Keratinocyte (primary cell): ENCODE results near the gene DAZL. TPM values are rescaled to one million over a fixed set of nuclear protein-coding genes. Genes with fewer than 3 reads are reported as not detected.

Experiments used
- DNase-seq: peaks from one replicate; pipeline ENCODE4 v3.0.0-alpha.2; 2011; ENCODE audit warnings: low read depth, missing footprints, low spot score
- FAIRE-seq: peaks from 2 replicates; lab custom pipeline; 2011; peaks lifted over from hg19 to GRCh38; lab: Jason Lieb, UNC
- H2AFZ ChIP-seq: 2 replicates; pipeline ENCODE4 v1.6.0; 2012; ENCODE audit warnings: low read length, control low read depth, inconsistent platforms; ENCODE audit not compliant: control insufficient read depth
- H3K27ac ChIP-seq: 2 replicates; pipeline ENCODE4 v1.5.1; 2011; ENCODE audit warnings: low read length; ENCODE audit not compliant: control insufficient read depth, insufficient read depth
- H3K27me3 ChIP-seq: 3 replicates; pipeline ENCODE4 v1.6.0; 2011; ENCODE audit warnings: low read length; ENCODE audit not compliant: control insufficient read depth, insufficient read depth; ENCODE audit errors: extremely low read depth
- H3K36me3 ChIP-seq, 2 experiments: 2 replicates in 1 of 2; 3 replicates in 1 of 2; pipeline ENCODE4 v1.5.1; 2011; ENCODE audit warnings: low read length in 2 of 2, mild to moderate bottlenecking in 1 of 2; ENCODE audit not compliant: control insufficient read depth in 2 of 2, insufficient read depth in 2 of 2; ENCODE audit errors: extremely low read depth in 1 of 2
- H3K4me1 ChIP-seq: 3 replicates; pipeline ENCODE4 v1.5.1; 2011; ENCODE audit warnings: low read length; ENCODE audit not compliant: control insufficient read depth, insufficient read depth; ENCODE audit errors: extremely low read depth
- H3K4me2 ChIP-seq: 3 replicates; pipeline ENCODE4 v1.6.0; 2011; ENCODE audit warnings: low read depth, low read length; ENCODE audit not compliant: control insufficient read depth, insufficient read depth; ENCODE audit errors: extremely low read depth
- H3K4me3 ChIP-seq, 3 experiments: fragments of 200-600 bp in 1 of 3; sonication (generic) in 1 of 3; 2 replicates in 2 of 3; 3 replicates in 1 of 3; pipeline ENCODE4 v1.5.1; 2011 to 2016; ENCODE audit warnings: low read length in 3 of 3, mild to moderate bottlenecking in 3 of 3, control low read depth in 2 of 3, inconsistent platforms in 1 of 3, low read depth in 1 of 3, mixed read lengths in 1 of 3, mixed run types in 1 of 3, moderate library complexity in 1 of 3; ENCODE audit not compliant: control insufficient read depth in 2 of 3, insufficient read depth in 2 of 3; ENCODE audit errors: extremely low read depth in 1 of 3
- H3K79me2 ChIP-seq: 2 replicates; pipeline ENCODE4 v1.6.0; 2012; ENCODE audit warnings: low read length; ENCODE audit not compliant: control insufficient read depth, insufficient read depth
- H3K9ac ChIP-seq: 3 replicates; pipeline ENCODE4 v1.6.0; 2011; ENCODE audit warnings: low read length; ENCODE audit not compliant: control insufficient read depth, insufficient read depth; ENCODE audit errors: extremely low read depth
- H3K9me1 ChIP-seq: 3 replicates; pipeline ENCODE4 v1.6.0; 2011; ENCODE audit warnings: low read length; ENCODE audit not compliant: control insufficient read depth, insufficient read depth; ENCODE audit errors: extremely low read depth
- H3K9me3 ChIP-seq: 2 replicates; pipeline ENCODE4 v1.5.1; 2012; ENCODE audit warnings: low read depth, low read length; ENCODE audit not compliant: control insufficient read depth
- H4K20me1 ChIP-seq: 3 replicates; pipeline ENCODE4 v1.6.0; 2011; ENCODE audit warnings: low read length; ENCODE audit not compliant: control insufficient read depth, insufficient read depth; ENCODE audit errors: extremely low read depth
- EZH2 ChIP-seq: IDR thresholded peaks from one replicate; pipeline ENCODE4 v1.6.1; 2012; ENCODE audit warnings: inconsistent platforms, mild to moderate bottlenecking, low read length, moderate library complexity
- dilution Hi-C: fragments of 300-500 bp; cut with MboI; formaldehyde crosslinking; loops from one replicate; pipeline ENCODE4 v1.7.0; 2020; ENCODE audit warnings: low sequenced_read_pairs; ENCODE audit not compliant: extremely low pct_ligation_motif_present
- polyA plus RNA-seq, 5 experiments: library from polyadenylated mRNA; depleted of rRNA in 3 of 5; stranded (reverse) in 3 of 5; stranded (forward) in 1 of 5; unstranded in 1 of 5; fragments of >200 nt; gene quantifications; 1 replicate in 1 of 5; 2 replicates in 3 of 5; 3 replicates in 1 of 5; pipeline versions ENCODE4 v1.2.1 to v1.2.3, GENCODE V29; 2011 to 2012; ENCODE audit warnings: missing spikeins in 2 of 5, low read depth in 1 of 5, low replicate concordance in 1 of 5
- TF ChIP-seq, protein P1 (sequence below), 3 experiments: IDR thresholded peaks in 1 of 3; conservative IDR thresholded peaks in 1 of 3; optimal IDR thresholded peaks in 1 of 3; 2 replicates in 2 of 3; 3 replicates in 1 of 3; pipeline versions ENCODE3 to v1.5.1; 2011; ENCODE audit warnings: low read length in 3 of 3, mild to moderate bottlenecking in 3 of 3, moderate library complexity in 2 of 3, control low read depth in 1 of 3, inconsistent platforms in 1 of 3; ENCODE audit not compliant: insufficient read depth in 2 of 3; ENCODE audit errors: extremely low read depth in 1 of 3

DAZL gene
- polyA plus RNA-seq, 1 donor (not counting 4 experiments of a cell fraction or from before 2014, with no cell fraction given) = not detected

DNA sequence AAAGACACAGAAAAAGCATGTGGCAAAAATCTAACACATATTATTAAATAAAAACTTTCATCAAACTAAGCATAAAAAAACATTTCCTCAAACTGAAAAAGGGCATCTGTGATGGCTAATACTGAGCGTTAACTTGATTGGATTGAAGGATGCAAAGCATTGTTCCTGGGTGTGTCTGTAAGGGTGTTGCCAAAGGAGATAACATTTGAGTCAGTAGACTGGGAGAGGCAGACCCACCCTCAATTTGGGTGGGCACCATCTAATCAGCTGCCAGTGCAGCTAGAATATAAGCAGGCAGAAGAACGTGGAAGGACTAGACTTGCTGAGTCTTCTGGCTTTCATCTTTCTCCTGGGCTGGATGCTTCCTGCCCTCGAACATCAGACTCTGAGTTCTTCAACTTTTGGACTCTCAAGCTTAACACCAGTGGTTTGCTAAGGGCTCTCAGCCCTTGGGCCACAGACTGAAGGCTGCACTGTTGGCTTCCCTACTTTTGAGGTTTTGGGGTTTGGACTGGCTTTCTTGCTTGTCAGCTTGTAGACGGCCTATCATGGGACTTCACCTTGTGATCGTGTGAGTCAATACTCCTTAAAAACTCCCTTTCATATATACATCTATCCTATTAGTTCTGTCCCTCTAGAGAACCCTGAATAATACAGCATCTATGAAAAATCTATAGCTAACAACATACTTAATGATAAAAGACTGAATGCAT lies 45.4 kb downstream of the DAZL start:
- no peak overlapping the region for H3K4me2 ChIP-seq
- no peaks in the 10 kb centered on the region for H3K36me3 ChIP-seq
- no peaks in the 10 kb centered on the region for H3K9me1 ChIP-seq
- no peaks in the 10 kb centered on the region for H3K79me2 ChIP-seq
- peaks cover 3% of the 10 kb centered on the region for H3K9me3 ChIP-seq
- H3K27me3 ChIP-seq = peaks cover 6% of the 10 kb centered on the region
- FAIRE-seq = no peak
- no peaks in the 10 kb centered on the region for H4K20me1 ChIP-seq
- dilution Hi-C loops = no loop called here
- H2AFZ ChIP-seq = no peak overlapping the region
- no peak overlapping the region for H3K27ac ChIP-seq
- no peak for DNase-seq
- no peak overlapping the region for H3K9ac ChIP-seq
- TF ChIP-seq, protein P1, sequence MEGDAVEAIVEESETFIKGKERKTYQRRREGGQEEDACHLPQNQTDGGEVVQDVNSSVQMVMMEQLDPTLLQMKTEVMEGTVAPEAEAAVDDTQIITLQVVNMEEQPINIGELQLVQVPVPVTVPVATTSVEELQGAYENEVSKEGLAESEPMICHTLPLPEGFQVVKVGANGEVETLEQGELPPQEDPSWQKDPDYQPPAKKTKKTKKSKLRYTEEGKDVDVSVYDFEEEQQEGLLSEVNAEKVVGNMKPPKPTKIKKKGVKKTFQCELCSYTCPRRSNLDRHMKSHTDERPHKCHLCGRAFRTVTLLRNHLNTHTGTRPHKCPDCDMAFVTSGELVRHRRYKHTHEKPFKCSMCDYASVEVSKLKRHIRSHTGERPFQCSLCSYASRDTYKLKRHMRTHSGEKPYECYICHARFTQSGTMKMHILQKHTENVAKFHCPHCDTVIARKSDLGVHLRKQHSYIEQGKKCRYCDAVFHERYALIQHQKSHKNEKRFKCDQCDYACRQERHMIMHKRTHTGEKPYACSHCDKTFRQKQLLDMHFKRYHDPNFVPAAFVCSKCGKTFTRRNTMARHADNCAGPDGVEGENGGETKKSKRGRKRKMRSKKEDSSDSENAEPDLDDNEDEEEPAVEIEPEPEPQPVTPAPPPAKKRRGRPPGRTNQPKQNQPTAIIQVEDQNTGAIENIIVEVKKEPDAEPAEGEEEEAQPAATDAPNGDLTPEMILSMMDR (optimal IDR thresholded peaks at IDR 0.05 in 1 of 3, IDR thresholded peaks at IDR 0.05 in 1 of 3, conservative IDR thresholded peaks at IDR 0.05 in 1 of 3; ENCODE audit: extremely low read depth in 1 of 3, insufficient read depth in 2 of 3, low read length in 3 of 3) = no peak
- no peak for TF ChIP-seq EZH2
- no peaks in the 10 kb centered on the region for H3K4me1 ChIP-seq
- H3K4me3 ChIP-seq = no peak overlapping the region

DNA sequence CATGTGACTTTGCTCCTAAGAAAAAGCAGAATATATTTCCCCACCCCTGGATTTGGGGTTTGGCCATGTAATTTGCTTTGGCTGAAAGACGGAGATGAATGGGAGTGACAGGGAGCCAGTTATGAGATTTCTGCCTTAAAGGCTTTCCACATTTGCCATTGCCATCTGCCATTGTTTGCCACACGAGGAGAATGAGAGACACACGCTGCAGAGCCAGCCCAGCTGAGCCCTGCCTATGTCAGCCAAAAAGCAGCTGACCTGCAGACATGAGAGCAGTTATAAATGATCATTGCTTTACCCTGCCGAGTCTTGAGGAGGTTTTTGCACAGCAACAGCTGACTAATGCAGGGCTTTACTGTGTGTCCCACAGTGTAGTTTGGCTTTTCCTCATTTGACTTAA lies 51.1 kb downstream of the DAZL start:
- Histone ChIP-seq H3K27ac (no peak overlapping the region), H4K20me1 (no peaks in the 10 kb centered on the region), H3K4me1 (peaks cover 15% of the 10 kb centered on the region), H3K4me2 (no peak overlapping the region), H3K79me2 (no peaks in the 10 kb centered on the region), H3K9ac (no peak overlapping the region), H3K36me3 (no peaks in the 10 kb centered on the region), H3K9me1 (no peaks in the 10 kb centered on the region), H3K4me3 (no peak overlapping the region), H2AFZ (no peak overlapping the region), H3K9me3 (no peaks in the 10 kb centered on the region), H3K27me3 (peaks cover 6% of the 10 kb centered on the region)
- FAIRE-seq (no peak), DNase-seq (no peak)
- dilution Hi-C loops = no loop called here
- TF ChIP-seq, protein P1 (optimal IDR thresholded peaks at IDR 0.05 in 1 of 3, IDR thresholded peaks at IDR 0.05 in 1 of 3, conservative IDR thresholded peaks at IDR 0.05 in 1 of 3; ENCODE audit: extremely low read depth in 1 of 3, insufficient read depth in 2 of 3, low read length in 3 of 3) = no peak
- TF ChIP-seq EZH2 = no peak
